IMR-90 (cell line): ENCODE data around the gene CDC37L1. TPM values are rescaled to one million over a fixed set of nuclear protein-coding genes. Genes with fewer than 3 reads are reported as not detected.

ENCODE experiments used
- ATAC-seq: fragments of 200-7000 bp; cut with Tn5 transposase; 2 replicates; pipeline ENCODE4 v1.9.1; 2020; ENCODE audit warnings: low read depth, mild to moderate bottlenecking, moderate library complexity
- BruUV-seq: library from RNA; stranded (reverse); fragments of 400-500 nt; replicated peaks from 2 replicates; lab custom pipeline; 2021; lab: Mats Ljungman, UMichigan
- CTCF ChIA-PET: fragments of 300-600 bp; formaldehyde crosslinking; extraction: SDS; loops from one replicate; lab custom pipeline; 2021; ENCODE audit warnings: antibody characterized with exemption; lab: Yijun Ruan, JAX
- POLR2A ChIA-PET: fragments of 300-600 bp; sonication (Branson Sonifier 250); formaldehyde crosslinking; loops from one replicate; lab custom pipeline; 2022; ENCODE audit warnings: antibody characterized with exemption; ENCODE audit not compliant: unreplicated experiment; lab: Charles Lee
- DNase-seq: peaks from one replicate; pipeline ENCODE4 v3.0.0; 2013
- H2AFZ ChIP-seq: replicated peaks from 2 replicates; pipeline ENCODE3; 2013; ENCODE audit warnings: low read length, mild to moderate bottlenecking; ENCODE audit not compliant: poor library complexity
- H2AK5ac ChIP-seq: 2 replicates; pipeline ENCODE4 v1.6.1; 2013; ENCODE audit warnings: low read depth, low read length, inconsistent platforms
- H2AK9ac ChIP-seq: replicated peaks from 2 replicates; pipeline ENCODE3; 2013; ENCODE audit warnings: mild to moderate bottlenecking, low read depth, low read length, moderate library complexity; ENCODE audit not compliant: poor library complexity
- H2BK120ac ChIP-seq: 2 replicates; pipeline ENCODE4 v1.6.1; 2013; ENCODE audit warnings: low read depth, low read length, inconsistent platforms
- H2BK15ac ChIP-seq: 3 replicates; pipeline ENCODE4 v1.6.1; 2013; ENCODE audit warnings: low read depth, low read length, inconsistent platforms
- H2BK20ac ChIP-seq: 2 replicates; pipeline ENCODE4 v1.6.1; 2013; ENCODE audit warnings: low read depth, mild to moderate bottlenecking, inconsistent platforms, low read length, moderate library complexity
- H2BK5ac ChIP-seq: 2 replicates; pipeline ENCODE4 v1.6.1; 2013; ENCODE audit warnings: mild to moderate bottlenecking, low read depth, low read length, inconsistent platforms; ENCODE audit not compliant: poor library complexity, severe bottlenecking
- H3K14ac ChIP-seq: replicated peaks from 2 replicates; pipeline ENCODE4 v1.6.1; 2013; ENCODE audit warnings: low read depth, low read length, inconsistent platforms
- H3K18ac ChIP-seq: 2 replicates; pipeline ENCODE4 v1.6.1; 2013; ENCODE audit warnings: low read depth, low read length, control low read depth
- H3K23ac ChIP-seq: 2 replicates; pipeline ENCODE4 v1.6.1; 2013; ENCODE audit warnings: low read depth, low read length, inconsistent platforms
- H3K27ac ChIP-seq: 2 replicates; pipeline ENCODE4 v1.5.1; 2013; ENCODE audit warnings: mild to moderate bottlenecking, control low read depth, low read length; ENCODE audit not compliant: insufficient read depth
- H3K27me3 ChIP-seq: 2 replicates; pipeline ENCODE4 v1.6.1; 2013; ENCODE audit warnings: low read length; ENCODE audit not compliant: control insufficient read depth, insufficient read depth
- H3K36me3 ChIP-seq: 2 replicates; pipeline ENCODE4 v1.6.1; 2013; ENCODE audit warnings: low read length, mixed read lengths; ENCODE audit not compliant: control insufficient read depth, insufficient read depth
- H3K4ac ChIP-seq: 2 replicates; pipeline ENCODE4 v1.6.1; 2013; ENCODE audit warnings: low read depth, low read length, inconsistent platforms
- H3K4me1 ChIP-seq: 2 replicates; pipeline ENCODE4 v1.6.1; 2013; ENCODE audit warnings: low read length, mixed read lengths; ENCODE audit not compliant: control insufficient read depth, insufficient read depth
- H3K4me2 ChIP-seq: 2 replicates; pipeline ENCODE4 v1.6.1; 2013; ENCODE audit warnings: low read depth, mild to moderate bottlenecking, control low read depth, low read length, moderate library complexity
- H3K4me3 ChIP-seq: 2 replicates; pipeline ENCODE4 v1.5.1; 2013; ENCODE audit warnings: low read depth, mild to moderate bottlenecking, control low read depth, low read length, moderate library complexity; ENCODE audit not compliant: insufficient read depth
- H3K56ac ChIP-seq: 2 replicates; pipeline ENCODE4 v1.6.1; 2013; ENCODE audit warnings: low read length, inconsistent platforms; ENCODE audit not compliant: insufficient read depth; ENCODE audit errors: extremely low read depth
- H3K79me1 ChIP-seq, 2 experiments: 2 replicates each; pipeline ENCODE4 v1.6.1; 2013; ENCODE audit warnings: low read length in 2 of 2, inconsistent platforms in 1 of 2, low read depth in 1 of 2
- H3K9ac ChIP-seq: 2 replicates; pipeline ENCODE4 v1.6.1; 2013; ENCODE audit warnings: low read depth, low read length, control low read depth
- H3K9me1 ChIP-seq: 2 replicates; pipeline ENCODE4 v1.6.1; 2013; ENCODE audit warnings: low read length, inconsistent platforms; ENCODE audit not compliant: insufficient read depth
- H3K9me3 ChIP-seq: 2 replicates; pipeline ENCODE4 v1.6.1; 2013; ENCODE audit warnings: low read length; ENCODE audit not compliant: control insufficient read depth, insufficient read depth
- H4K20me1 ChIP-seq: 2 replicates; pipeline ENCODE4 v1.6.1; 2013; ENCODE audit warnings: low read length, inconsistent platforms; ENCODE audit not compliant: insufficient read depth
- H4K5ac ChIP-seq: 2 replicates; pipeline ENCODE4 v1.6.1; 2013; ENCODE audit warnings: mild to moderate bottlenecking, low read depth, low read length, control low read depth
- H4K8ac ChIP-seq, 2 experiments: 2 replicates each; pipeline ENCODE4 v1.6.1; 2013; ENCODE audit warnings: low read depth in 2 of 2, low read length in 2 of 2, control low read depth in 1 of 2, inconsistent platforms in 1 of 2
- H4K91ac ChIP-seq: 2 replicates; pipeline ENCODE4 v1.6.1; 2013; ENCODE audit warnings: low read depth, low read length, inconsistent platforms; ENCODE audit not compliant: insufficient read depth
- BHLHE40 ChIP-seq: fragments of 150-350 bp; IDR thresholded peaks from 2 replicates; pipeline ENCODE4 v1.6.1; 2016; ENCODE audit warnings: mild to moderate bottlenecking, low read depth, low read length
- CEBPB ChIP-seq: IDR thresholded peaks from 2 replicates; pipeline ENCODE4 v1.6.1; 2012; ENCODE audit warnings: low read depth, low read length, improper control_type of control experiment
- CHD1 ChIP-seq: IDR thresholded peaks from 2 replicates; pipeline ENCODE4 v1.6.1; 2012; ENCODE audit warnings: low read depth, low read length, improper control_type of control experiment
- CTCF ChIP-seq: conservative IDR thresholded peaks from 2 replicates; pipeline ENCODE4 v1.5.1; 2012; ENCODE audit warnings: mild to moderate bottlenecking, low read depth, low read length, improper control_type of control experiment
- FOS ChIP-seq: fragments of 150-350 bp; IDR thresholded peaks from 2 replicates; pipeline ENCODE4 v1.6.1; 2016; ENCODE audit warnings: low read depth, low read length
- MAFK ChIP-seq: IDR thresholded peaks from 2 replicates; pipeline ENCODE4 v1.6.1; 2012; ENCODE audit warnings: low read depth, low read length, improper control_type of control experiment
- MAZ ChIP-seq: IDR thresholded peaks from 2 replicates; pipeline ENCODE4 v1.6.1; 2012; ENCODE audit warnings: low read depth, mild to moderate bottlenecking, low read length, improper control_type of control experiment, moderate library complexity, borderline replicate concordance
- MXI1 ChIP-seq: IDR thresholded peaks from 2 replicates; pipeline ENCODE4 v1.6.1; 2012; ENCODE audit warnings: low read depth, mild to moderate bottlenecking, low read length, moderate library complexity, borderline replicate concordance
- NFE2L2 ChIP-seq: fragments of 150-350 bp; IDR thresholded peaks from 2 replicates; pipeline ENCODE4 v1.6.1; 2016; ENCODE audit warnings: low read depth, mild to moderate bottlenecking, low read length
- POLR2A ChIP-seq: IDR thresholded peaks from 2 replicates; pipeline ENCODE4 v1.6.1; 2012; ENCODE audit warnings: mild to moderate bottlenecking, low read depth, low read length
- RAD21 ChIP-seq: IDR thresholded peaks from 2 replicates; pipeline ENCODE4 v1.6.1; 2012; ENCODE audit warnings: low read length, improper control_type of control experiment
- RCOR1 ChIP-seq: IDR thresholded peaks from 2 replicates; pipeline ENCODE4 v1.6.1; 2012; ENCODE audit warnings: mild to moderate bottlenecking, low read length, improper control_type of control experiment; ENCODE audit not compliant: insufficient replicate concordance
- RFX5 ChIP-seq: IDR thresholded peaks from 2 replicates; pipeline ENCODE4 v1.8.0; 2012; ENCODE audit warnings: low read depth, mild to moderate bottlenecking, low read length, moderate library complexity
- USF2 ChIP-seq: fragments of 150-350 bp; IDR thresholded peaks from 2 replicates; pipeline ENCODE4 v1.6.1; 2017; ENCODE audit warnings: mild to moderate bottlenecking, antibody characterized with exemption, low read length, low read depth
- WGBS, 2 experiments: methylation state at CpG; one replicate each; pipeline versions ENCODE4 v1.1.5 to v1.1.7; 2013; ENCODE audit warnings: missing lambda C conversion rate in 2 of 2; ENCODE audit not compliant: insufficient read length in 1 of 2; ENCODE audit errors: extremely low coverage in 2 of 2; 5-methylcytosine and 5-hydroxymethylcytosine counted together
- dilution Hi-C: fragments of 300-500 bp; cut with HindIII; formaldehyde crosslinking; loops from one replicate; pipeline ENCODE4 v1.14.3; 2018; ENCODE audit warnings: low sequenced_read_pairs; ENCODE audit not compliant: unreplicated experiment
- in situ Hi-C: fragments of 300-500 bp; cut with MboI; formaldehyde crosslinking; loops from 3 replicates; pipeline ENCODE4 v1.14.3; 2019; ENCODE audit warnings: low sequenced_read_pairs, inconsistent platforms, mixed read lengths
- intact Hi-C: fragments of 100-400 bp; cut with micrococcal nuclease; formaldehyde crosslinking; loops from 2 replicates; pipeline ENCODE4 v1.10.0; 2022
- polyA plus RNA-seq, 3 experiments: library from polyadenylated mRNA; depleted of rRNA; stranded (reverse); fragments of >200 nt; gene quantifications; 2 replicates each; pipeline ENCODE4 v1.2.3, GENCODE V29; 2012; ENCODE audit warnings: low replicate concordance in 1 of 3
- total RNA-seq: library from RNA; depleted of rRNA; stranded (reverse); fragments of >200 nt; gene quantifications from 2 replicates; pipeline ENCODE4 v1.2.3, GENCODE V29; 2012

The CDC37L1 gene
- total and polyA plus RNA-seq, 2 of the 4 experiments (the other 2 are of a cell fraction) = 6.6 to 7.3 TPM

GRCh38 chr9:4740388-4740637, 60.9 kb downstream of the CDC37L1 start (continued):
- TF ChIP-seq NFE2L2 = no peak
- no peak for TF ChIP-seq POLR2A
- TF ChIP-seq MAZ = no peak
- TF ChIP-seq BHLHE40 = no peak
- no peak for TF ChIP-seq CEBPB
- no peak for TF ChIP-seq MAFK

- Histone ChIP-seq H2BK120ac (peak within 1 kb of the TSS; percentile 52), H3K27me3 (no peaks in the 10 kb centered on the region), H3K18ac (peak within 1 kb of the TSS; percentile 91), H3K14ac (peak within 1 kb of the TSS; percentile 77), H3K56ac (peak within 1 kb of the TSS; percentile 92; the same call in 1 of the 2 replicates), H3K23ac (peak within 1 kb of the TSS; percentile 88), H3K79me1 (peaks cover 6 to 26% of the 10 kb centered on the region in 2 experiments; a peak in 3 of 4 replicates), H3K4me2 (peak within 1 kb of the TSS; percentile 98), H3K4me1 (peaks cover 7% of the 10 kb centered on the region; the same call in 1 of the 2 replicates), H2BK5ac (peak within 1 kb of the TSS; percentile 66), H4K5ac (peak within 1 kb of the TSS; percentile 73), H3K9me3 (no peaks in the 10 kb centered on the region), H2AK9ac (peak within 1 kb of the TSS; percentile 94), H4K8ac (peak within 1 kb of the TSS; percentile 59 to 61; a peak in 2 of 4 replicates), H4K20me1 (0 out of 2 replicates have a peak, but pooled peaks cover 7% of the 10 kb centered on the region), H2BK20ac (no peak within 1 kb of the TSS), H3K9ac (peak within 1 kb of the TSS; percentile 97), H2AK5ac (peak within 1 kb of the TSS; percentile 35; the same call in 1 of the 2 replicates), H3K4ac (peak within 1 kb of the TSS; percentile 78), H2BK15ac (peak within 1 kb of the TSS; percentile 60; the same call in 1 of the 3 replicates), H3K36me3 (no peaks in the 10 kb centered on the region), H3K27ac (peak within 1 kb of the TSS; percentile 96), H3K9me1 (peaks cover 2% of the 10 kb centered on the region; the same call in 1 of the 2 replicates), H3K4me3 (peak within 1 kb of the TSS; percentile 94), H2AFZ (peak within 1 kb of the TSS; percentile 97), H4K91ac (peak within 1 kb of the TSS; percentile 54)
- POLR2A ChIA-PET = no interaction called here
- dilution Hi-C loops (no loop called here), in situ Hi-C loops (no loop called here), intact Hi-C loops (loop anchor here (5.0 kb wide), 2 partner anchors 138 to 358 kb away; no protein-coding TSS in a partner anchor)
- DNase-seq (peak; percentile 82), ATAC-seq (peak; percentile 95)
- CTCF ChIA-PET = no interaction called here
- BruUV-seq = no TSS peak
- WGBS, 2 experiments = 0% methylated on average over 46 of the region's 84 CpGs; no CpG with 5 or more reads in 1 of the 2 experiments
- peak; percentile 72; the same call in 1 of the 2 replicates for TF ChIP-seq MAZ
- no peak for TF ChIP-seq BHLHE40
- peak; percentile 78 for TF ChIP-seq POLR2A
- TF ChIP-seq MXI1 = 0 out of 2 replicates have a peak, but pooled peaks have one; percentile 25
- no peak for TF ChIP-seq CHD1
- no peak for TF ChIP-seq FOS
- no peak for TF ChIP-seq RFX5
- TF ChIP-seq MAFK = no peak
- peak; percentile 46 for TF ChIP-seq CTCF
- TF ChIP-seq CEBPB = no peak
- peak; percentile 46 for TF ChIP-seq RAD21
- TF ChIP-seq USF2 = no peak
- no peak for TF ChIP-seq RCOR1
These were observed 61.4 kb downstream of the CDC37L1 start, which contains the start of gene AK3 for GRCh38 chr9:4740638-4741364. Gene AK3, minus strand, starts transcription at chr9:4741202. Its CDS starts 115 bp downstream, at chr9:4741087.
